ENCODE results near the gene DMD. TPM values are rescaled to one million over a fixed set of nuclear protein-coding genes. Genes with fewer than 3 reads are reported as not detected.

Gene DMD
- total RNA-seq, 6 experiments from 2014 or later, result 4.9 to 6.0 (median 5.5) TPM

DNA sequence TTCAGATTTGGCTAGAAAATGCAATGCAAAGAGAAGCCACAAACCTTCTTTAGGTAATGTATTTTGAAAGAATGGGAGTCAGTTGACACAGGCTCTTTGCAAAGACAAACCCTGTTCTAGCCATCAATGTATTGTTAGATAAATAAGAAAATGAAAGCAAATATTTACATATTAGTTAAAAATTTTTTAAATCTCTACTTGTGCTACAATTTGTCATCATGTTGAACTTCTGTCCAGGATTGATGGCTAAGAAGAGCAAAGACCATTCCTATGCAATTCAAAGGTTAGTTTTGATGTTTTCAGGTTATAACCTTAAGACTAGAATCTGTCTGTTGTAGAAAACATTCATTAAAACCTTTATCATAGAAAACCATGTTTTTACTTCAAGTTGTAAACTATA, 1350.7 kb downstream of the DMD start:
- Mint-ChIP-seq H3K36me3 (ENCODE audit: low read depth) (no peaks in the 10 kb centered on the region), H3K4me3 (no peak overlapping the region), H3K27me3 (ENCODE audit: insufficient read depth) (no peaks in the 10 kb centered on the region), H3K27ac (no peak overlapping the region), H3K4me1 (ENCODE audit: low read depth) (no peaks in the 10 kb centered on the region), H3K9me3 (peaks cover 4% of the 10 kb centered on the region; the same call in 1 of the 2 replicates)
- DNase-seq, result no peak
- no peak for TF ChIP-seq CTCF (IDR thresholded peaks at IDR 0.05)

DNA sequence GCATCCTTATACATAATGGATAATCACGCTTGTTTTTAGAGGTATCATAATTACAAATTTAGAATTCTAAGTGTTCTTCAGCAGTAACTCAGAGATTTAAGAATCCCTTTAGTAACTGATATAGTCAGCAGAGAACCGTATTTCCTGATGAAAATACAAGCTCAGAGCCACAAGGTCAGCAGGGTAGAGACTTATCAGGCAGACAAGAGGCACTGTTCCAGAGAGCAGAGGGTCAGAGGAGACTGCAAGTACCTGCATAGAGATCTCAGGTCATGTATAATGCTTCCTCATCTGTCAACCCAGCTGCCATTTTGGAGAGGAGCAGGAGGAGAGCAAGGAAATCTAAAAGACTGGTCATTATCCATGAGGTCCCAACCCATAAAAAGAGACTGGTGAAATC, 1352.4 kb downstream of the DMD start:
- Mint-ChIP-seq H3K4me1 (ENCODE audit: low read depth) (no peaks in the 10 kb centered on the region), H3K9me3 (peaks cover 4% of the 10 kb centered on the region; the same call in 1 of the 2 replicates)

DNA sequence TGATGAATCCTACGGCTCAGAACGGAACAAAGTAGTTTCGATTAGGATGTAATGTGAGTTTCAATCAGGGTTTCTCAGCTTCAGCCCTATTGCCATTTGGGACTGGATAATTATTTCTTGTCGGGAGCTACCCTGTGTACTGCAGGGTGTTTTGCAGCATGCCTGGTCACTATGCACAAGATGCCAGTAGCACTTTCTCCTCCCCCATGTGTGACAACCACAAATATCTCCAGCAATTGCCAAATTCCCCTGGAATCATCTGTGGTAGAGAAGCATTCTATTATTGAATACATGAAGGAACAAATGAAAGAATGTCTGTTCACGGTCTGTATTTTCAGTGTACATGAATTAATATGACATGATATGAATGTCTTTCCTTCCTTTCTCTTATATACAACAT, 1356.6 kb downstream of the DMD start:
- no peak for DNase-seq
- Mint-ChIP-seq H3K4me1 (ENCODE audit: low read depth) (no peaks in the 10 kb centered on the region), H3K27me3 (ENCODE audit: insufficient read depth) (no peaks in the 10 kb centered on the region), H3K4me3 (no peak overlapping the region), H3K9me3 (peaks cover 7% of the 10 kb centered on the region), H3K36me3 (ENCODE audit: low read depth) (no peaks in the 10 kb centered on the region), H3K27ac (no peak overlapping the region)
- TF ChIP-seq CTCF (IDR thresholded peaks at IDR 0.05), result no peak

More for the DNA sequence above, 1352.4 kb downstream of the DMD start:
- Mint-ChIP-seq H3K27me3 (ENCODE audit: insufficient read depth) (no peaks in the 10 kb centered on the region), H3K36me3 (ENCODE audit: low read depth) (no peaks in the 10 kb centered on the region), H3K27ac (no peak overlapping the region), H3K4me3 (no peak overlapping the region)
- DNase-seq, result no peak
- no peak for TF ChIP-seq CTCF (IDR thresholded peaks at IDR 0.05)

- Mint-ChIP-seq H3K27me3 (ENCODE audit: insufficient read depth) (no peaks in the 10 kb centered on the region; the same call in 1 of the 2 replicates), H3K4me3 (no peak overlapping the region), H3K36me3 (ENCODE audit: low read depth) (no peaks in the 10 kb centered on the region), H3K4me1 (ENCODE audit: low read depth) (no peaks in the 10 kb centered on the region), H3K9me3 (peaks cover 7% of the 10 kb centered on the region), H3K27ac (no peak overlapping the region)
- no peak for TF ChIP-seq CTCF (IDR thresholded peaks at IDR 0.05)
- no peak for DNase-seq
These were observed 1359.6 kb downstream of the DMD start for GRCh38 chrX:31851761-31852160.

DNA sequence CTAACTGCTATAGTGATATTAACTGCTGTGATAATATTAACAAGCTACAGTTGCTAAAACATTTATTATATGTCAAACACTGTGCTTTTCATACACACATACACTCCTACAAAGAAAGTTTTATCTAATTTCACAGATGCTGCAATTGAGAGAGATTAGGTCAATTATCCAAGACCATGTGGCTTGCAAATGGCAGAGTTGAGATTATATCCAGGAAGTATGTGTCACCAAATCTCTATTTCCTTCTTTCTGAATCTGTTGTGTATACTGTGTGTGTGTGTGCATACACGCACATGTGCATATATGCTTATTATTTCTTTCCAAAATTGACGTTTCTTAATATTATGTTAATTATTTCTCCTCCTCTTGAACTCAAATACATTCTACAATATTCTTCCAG, 1363.6 kb downstream of the DMD start:
- peaks cover 7% of the 10 kb centered on the region for H3K9me3 Mint-ChIP-seq
- H3K27me3 Mint-ChIP-seq (ENCODE audit: insufficient read depth), result no peaks in the 10 kb centered on the region; the same call in 1 of the 2 replicates

More for the DNA sequence above, 1363.6 kb downstream of the DMD start:
- H3K4me1 Mint-ChIP-seq (ENCODE audit: low read depth), result no peaks in the 10 kb centered on the region
- no peak for TF ChIP-seq CTCF (IDR thresholded peaks at IDR 0.05)
- no peak for DNase-seq
- H3K36me3 Mint-ChIP-seq (ENCODE audit: low read depth), result no peaks in the 10 kb centered on the region
- no peak overlapping the region for H3K27ac Mint-ChIP-seq
- no peak overlapping the region for H3K4me3 Mint-ChIP-seq

Measured in HFFc6 (cell line).